Daoy (cell line): ENCODE measurements around the gene GPR146. TPM values are rescaled to one million over a fixed set of nuclear protein-coding genes. Genes with fewer than 3 reads are reported as not detected.

Experiments used
- DNase-seq: peaks from one replicate; pipeline ENCODE4 v3.0.0-alpha.2; 2015; ENCODE audit warnings: low read depth
- total RNA-seq: library from RNA; depleted of rRNA; stranded (reverse); fragments of >200 nt; shearing (Covaris generic); gene quantifications from 2 replicates; pipeline ENCODE4 v1.2.3, GENCODE V29; 2014

The GPR146 gene
- total RNA-seq, 1 experiment from 2014 or later: 0.17 TPM

DNA sequence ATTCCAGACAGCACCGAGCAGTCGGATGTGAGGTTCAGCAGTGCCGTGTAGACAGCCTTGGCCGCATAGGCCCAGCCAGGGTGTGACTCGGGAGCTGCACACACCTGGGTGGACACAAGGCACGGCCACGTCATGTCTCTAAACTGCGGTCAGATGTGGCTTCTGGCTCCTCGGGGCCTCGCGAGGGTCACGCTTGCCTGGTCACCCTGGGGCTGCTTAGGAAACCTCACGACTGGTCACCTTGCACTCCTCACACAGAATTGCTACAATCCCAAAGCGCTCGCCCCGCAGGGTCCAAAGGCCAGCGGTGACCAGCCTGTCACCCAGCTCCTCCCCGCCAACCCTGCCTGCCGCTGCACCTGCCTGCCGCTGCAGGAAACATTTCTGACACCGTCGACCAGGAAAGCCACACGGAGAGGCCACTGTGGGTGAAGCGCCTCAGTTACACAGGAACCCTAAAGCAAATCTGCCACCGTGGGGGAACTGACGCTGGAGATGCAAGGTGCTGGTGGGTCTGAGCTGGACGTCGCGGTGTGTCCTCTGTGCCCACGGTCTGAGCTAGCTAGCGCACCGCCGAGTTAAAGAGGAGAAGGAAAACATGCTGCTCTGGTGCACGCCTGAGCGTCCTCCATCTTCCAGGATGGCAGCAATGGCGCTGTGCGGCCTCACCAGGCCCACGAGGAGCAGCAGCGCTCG, 48.6 kb downstream of the GPR146 start:
- DNase-seq: no peak

DNA sequence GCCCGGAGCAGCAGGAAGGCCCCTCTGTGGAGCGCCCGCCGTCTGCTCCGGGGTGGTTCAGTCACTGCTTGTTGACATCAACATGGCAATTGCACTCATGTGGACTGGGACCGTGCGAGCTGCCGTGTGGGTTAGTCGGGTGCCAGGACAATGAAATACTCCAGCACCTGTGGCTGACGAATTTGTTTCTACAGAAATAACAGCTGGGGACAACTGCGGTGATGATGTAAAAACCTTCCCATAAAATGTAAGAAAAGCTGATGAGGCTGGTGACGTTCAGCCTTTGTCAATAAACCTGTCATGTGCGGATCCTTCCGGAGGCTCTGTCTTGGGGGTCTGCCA, 49.1 kb downstream of the GPR146 start:
- DNase-seq: no peak

DNA sequence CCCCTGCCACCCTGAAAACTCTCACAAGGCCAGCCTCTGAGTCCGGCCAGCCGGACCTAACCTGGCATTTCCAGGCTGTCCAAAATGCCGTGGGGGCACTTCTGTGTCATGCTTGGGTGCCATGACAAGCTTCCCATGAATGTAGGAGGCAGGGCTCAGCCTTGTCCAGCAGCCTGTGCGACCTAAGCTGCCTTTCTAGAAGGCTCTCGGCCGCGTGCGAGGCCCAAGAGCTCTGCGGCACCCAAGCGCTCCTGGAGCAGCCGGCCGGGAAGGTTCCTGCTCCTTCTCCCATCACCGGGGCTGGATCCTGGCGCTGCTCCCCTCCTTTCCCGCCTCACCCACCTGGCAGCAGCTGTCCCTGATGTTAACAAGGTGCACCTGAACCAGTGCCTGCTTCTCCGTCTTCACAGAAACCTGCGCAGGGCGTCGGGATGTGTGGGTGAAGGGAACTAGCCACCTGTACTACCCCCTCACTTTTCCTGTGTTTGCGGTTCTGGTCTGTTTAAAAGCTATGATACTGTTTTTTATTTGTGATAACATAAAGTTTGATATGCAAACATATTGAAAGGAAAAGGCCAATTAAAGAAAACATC, 49.7 kb downstream of the GPR146 start:
- DNase-seq: no peak

DNA sequence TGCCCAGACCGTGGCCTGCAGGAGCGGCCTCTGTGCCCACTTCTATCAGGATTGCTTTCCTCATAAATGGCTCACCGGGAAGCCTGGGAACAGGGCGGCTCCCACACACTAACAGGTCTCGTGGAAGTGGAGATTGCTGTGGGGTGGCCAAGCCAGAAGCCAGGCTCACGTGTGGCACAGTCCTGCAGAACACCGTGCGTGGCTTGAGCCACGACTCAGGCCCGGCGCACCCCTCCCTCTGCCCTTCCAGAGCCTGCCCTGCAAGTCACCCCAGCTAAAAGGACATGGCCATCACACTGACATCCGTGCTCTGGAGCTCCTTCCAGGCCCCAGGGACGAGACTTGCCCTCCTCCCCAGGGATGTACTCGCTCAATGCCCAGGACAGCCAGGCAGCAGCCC, 50.5 kb downstream of the GPR146 start:
- DNase-seq: no peak

DNA sequence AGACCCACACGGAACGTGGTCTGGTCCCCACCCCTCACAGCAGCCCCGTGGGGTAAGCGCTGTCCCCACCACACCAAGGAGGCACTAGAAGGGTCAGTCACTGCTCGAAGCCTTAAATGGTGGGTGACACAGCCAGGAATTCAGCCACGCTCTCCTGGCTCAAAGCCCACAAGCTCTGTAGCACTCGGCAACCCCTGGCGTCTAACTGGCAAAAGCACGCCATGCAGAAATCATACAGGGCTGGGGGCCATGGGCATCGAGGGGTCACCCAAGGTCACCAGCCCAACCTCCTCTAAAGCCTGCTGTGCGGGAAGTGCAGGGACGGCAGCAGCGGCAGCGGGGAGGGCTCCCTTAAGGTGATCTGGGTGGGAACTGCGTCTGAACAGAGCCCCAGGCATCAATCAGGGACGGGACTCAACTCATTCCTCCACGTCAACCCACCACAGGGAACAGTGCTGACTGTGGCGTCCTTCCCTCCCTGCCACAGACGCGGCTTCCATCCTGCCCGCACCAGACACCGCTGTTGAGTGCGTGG, 51.3 kb downstream of the GPR146 start:
- DNase-seq: no peak

DNA sequence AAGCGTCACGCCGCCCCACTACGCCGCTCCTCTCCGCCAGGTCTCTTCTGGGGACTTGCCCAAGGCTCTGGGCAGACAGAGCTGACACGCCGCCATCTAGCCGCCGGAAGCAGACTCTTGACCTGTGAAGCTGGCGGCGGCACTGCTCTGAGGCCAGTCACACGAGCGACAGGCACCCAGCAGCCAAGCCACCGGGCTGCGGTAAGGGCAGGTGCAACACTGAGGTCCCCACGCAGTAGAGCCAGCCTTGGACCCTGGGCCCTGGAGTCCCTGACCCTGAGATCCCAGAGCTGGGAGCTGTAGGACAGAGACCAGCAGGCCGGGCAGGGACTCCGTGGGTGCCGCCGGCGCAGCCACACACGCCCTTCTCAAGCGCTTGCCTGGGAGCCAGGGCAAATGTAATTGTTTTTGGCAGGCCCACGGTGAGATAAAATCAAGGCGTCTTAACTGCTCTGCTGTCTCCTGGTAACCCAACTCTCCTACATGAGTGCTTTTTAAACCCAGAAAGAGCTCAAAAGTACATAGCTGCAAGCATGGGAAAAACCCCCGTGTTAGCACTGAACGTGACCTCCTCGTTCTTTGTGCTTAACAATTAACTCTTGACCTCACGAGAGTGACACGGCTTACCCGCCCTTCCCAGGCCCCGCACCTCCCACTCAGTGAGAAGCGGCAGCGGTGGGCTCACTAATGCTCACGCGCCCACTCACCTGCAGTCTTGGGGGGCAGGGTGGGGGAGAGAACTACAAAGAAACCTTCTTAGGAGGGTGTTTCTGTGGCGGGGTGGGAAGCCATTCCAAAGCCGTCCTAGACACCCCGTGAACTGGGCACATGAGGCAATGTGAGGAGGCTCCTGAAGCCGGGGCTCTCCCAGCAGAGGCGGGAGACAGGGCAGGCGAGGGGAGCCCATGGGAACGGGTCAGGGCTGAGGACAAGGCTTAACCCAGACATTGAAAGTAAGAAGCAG, 52.1 kb downstream of the GPR146 start:
- no peak for DNase-seq

DNA sequence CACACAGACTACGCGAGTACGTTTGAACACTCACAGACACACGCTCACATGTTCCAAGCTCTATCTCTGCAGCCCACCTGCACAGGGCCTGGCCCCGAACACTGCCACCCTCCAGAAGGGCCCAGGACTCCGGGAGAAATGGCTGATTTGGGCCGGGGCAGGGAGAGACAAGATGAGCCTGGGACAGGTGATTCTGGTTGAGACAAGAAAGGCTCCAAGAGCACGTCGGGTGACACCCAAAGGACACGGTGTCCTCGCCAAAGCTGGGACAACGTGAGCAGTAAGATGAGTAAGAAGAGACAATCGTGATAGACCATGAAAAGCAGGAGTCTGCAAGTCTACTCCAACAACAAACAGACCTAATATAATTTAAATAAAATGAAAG, 52.8 kb downstream of the GPR146 start:
- DNase-seq: no peak

DNA sequence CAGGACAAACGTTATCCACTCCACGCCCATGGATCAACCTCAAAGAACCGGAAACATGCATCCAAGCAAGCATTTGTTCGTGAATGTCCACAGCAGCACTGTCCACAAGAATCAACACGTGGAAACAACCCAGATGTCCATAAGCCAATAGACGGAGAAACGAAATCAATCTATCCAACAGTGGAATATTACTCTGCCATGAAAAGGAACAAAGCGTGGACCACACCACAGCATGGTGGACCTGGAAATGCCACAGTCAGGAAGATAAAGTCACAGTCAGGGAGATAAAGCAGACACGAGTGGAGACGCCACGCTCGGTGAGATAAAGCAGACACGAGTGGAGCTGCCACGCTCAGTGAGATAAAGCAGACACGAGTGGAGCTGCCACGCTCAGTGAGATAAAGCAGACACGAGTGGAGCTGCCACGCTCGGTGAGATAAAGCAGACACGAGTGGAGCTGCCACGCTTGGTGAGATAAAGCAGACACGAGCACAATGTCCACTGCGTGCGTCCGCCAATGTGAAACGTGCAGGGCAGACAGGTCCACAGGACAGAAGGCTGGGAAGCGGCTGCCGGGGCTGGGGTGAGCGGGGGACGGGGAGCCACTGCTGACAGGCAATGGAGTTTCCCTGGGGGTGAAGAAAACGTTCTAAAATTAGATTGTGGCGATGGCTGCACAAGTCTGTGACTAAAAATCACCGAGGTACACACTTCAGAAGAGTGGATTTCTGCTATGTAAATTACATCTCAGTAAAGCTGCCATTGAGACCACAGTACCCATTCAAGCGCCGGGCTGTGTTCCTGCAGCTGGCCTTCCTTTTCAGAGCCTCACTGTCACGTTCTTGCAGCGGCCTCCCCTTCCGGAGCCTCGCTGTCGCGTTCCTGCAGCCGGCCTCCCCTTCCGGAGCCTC, 54.2 kb downstream of the GPR146 start:
- no peak for DNase-seq

DNA sequence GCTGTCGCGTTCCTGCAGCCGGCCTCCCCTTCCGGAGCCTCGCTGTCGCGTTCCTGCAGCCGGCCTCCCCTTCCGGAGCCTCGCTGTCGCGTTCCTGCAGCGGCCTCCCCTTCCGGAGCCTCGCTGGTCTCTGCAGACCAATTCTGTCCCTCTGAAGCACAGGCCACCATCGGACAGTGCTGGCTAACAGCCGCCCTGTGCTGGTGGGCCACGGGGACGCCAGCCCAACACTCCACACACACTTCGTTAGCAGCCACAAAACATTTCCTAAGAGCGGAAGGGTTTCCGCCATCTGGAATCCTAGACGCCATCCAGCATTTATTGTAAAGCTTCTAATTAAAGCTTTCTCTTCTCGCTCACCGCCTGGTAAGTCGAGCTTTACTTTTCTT, 54.8 kb downstream of the GPR146 start:
- DNase-seq: no peak

DNA sequence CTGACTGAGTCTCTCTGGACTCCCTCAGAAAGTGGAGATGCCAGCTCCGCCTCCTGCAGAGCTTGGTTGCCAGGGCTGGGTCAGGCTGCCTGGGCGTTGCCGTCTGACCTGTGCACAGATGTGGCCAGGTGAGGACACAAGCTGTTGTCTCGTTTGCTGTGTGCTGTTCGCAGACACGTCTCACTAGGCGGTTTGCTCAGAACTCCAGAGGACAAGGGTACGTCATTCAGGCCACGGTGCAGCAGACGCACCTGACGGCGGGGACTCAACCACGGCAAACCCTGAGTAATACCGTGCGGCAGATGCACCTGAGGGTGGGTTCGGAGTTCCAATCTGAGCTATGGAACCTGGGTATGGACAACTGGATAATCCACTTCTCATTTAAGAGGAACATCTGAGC, 55.3 kb downstream of the GPR146 start:
- no peak for DNase-seq

DNA sequence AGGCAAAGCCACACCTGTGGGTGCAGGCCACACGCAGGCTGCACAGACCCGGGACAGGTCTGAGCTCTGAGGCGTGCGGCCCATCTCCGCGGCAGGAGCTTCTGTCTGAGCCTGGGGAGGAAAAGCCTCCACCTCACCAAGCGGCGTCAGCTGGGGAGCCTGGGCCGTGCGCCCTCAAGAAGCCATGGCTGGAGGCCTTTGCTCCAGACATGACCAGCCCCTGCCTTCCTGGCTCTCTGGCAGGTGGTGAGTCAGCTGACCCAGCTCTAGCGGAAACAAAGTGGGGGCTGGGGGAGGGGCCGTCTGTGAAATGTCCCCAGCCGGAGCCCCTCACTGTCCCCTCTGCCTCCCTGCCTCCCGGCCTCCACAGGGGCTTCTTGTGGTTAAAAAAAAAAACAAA, 56.0 kb downstream of the GPR146 start:
- DNase-seq: no peak

DNA sequence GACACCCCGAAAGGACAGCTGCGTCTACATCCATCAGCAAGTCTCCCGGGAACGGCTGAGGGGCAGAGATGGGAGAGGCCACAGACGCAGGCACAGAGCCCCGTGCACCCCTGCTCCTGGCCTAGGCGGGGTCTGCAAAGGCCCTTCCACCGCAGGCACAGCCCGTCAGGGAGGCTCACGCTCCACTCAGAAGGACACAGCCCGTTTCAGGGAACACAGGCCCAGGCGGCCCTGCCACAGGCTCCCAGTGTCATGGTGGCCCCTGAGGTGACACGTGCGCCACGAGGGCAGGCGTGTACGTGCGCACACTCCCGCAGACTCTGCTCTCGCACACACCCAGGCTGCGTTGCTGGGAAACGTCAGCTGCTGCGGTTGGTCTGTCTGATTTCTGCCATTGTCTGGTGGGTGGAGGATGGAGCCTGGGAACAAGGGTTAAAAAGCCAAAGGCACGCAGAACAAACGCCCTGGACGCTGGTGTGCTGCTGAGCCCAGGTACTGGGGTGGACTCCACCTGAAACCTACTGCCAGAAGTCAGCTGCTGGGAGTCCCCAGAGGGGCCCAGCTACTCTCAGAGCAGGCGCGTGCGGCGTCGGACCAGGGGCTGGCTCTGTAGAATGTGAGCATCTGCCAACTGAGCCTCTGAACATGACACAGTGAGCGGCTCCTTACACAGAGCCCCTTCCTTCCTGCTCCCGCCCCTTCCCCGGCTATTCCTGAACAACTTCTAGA, 56.7 kb downstream of the GPR146 start:
- no peak for DNase-seq

DNA sequence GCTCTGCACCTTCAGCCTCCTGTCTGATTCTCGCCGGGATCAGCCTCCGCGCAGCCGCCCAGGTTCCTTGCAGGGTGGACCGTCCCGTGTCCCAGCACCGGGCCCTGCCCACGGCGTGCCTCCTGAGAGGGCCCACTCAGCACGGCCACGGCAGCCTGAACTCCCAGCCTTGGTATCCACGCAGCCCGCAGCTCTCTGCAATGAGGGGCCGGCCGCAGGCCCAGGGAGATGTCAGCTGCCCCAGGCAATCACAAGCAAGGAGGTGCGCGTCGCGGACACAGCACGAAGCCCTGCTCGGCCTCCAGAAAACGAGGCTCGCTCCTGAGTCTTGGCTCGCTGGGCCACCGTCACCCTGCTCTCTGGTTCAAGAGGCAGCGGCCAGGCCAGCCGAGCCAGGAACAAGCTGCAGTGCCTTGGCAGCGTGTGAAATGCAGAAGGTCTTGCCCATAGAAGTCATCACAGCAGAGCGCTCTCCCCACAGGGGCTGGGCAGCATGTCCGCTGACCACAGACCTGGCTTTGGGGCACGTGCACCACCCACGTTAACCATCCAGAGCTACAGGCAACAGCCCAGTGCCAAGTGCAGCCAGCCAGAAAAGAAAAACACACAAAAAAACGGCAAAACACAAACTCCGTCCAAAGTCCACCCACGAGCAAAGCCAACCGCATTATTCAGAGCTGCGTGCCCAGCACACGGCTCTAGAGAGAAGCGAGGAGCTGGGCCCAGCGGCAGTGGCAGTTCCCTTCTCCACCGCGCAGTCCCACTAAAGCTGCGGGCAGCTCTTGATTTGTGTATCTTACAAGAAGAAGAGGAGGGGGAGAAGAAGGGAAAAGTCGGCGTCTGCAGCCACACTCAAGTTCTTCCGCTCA, 57.5 kb downstream of the GPR146 start:
- no peak for DNase-seq

DNA sequence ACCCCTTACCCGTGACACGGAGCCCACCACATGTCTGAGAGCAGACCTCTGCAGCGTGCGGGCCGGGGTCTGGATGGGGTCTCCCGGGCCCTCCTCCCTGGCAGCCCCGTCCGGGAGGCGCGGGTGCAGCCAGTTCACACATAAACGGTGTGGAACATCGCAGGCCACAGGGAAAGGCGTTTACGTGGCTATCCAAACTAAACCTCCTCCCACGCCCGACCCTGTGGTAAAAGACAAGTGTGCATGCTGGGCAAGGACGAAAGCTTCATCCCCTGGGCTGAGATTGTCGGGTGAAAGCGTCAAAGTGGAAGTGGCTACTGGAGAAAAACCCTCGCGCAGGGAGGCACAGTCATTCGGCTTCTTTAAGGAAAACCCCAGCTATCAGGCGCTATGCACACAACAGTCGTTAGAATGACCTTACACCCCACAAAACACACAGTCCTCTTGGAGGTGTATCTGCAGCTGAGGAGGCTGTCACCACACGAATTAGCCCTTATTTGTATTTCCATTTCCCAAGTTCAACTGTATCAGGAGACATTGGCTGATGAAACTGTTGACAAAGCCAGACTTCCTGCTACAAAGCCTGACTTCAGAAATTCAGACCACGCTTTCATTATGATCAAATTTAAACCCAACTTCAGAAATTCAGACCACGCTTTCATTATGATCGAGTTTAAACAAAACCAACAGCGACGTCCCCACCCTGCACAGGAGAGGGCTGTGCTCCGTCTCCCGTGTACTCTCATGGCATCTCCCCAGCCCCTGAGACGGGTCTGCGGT, 58.9 kb downstream of the GPR146 start:
- no peak for DNase-seq

DNA sequence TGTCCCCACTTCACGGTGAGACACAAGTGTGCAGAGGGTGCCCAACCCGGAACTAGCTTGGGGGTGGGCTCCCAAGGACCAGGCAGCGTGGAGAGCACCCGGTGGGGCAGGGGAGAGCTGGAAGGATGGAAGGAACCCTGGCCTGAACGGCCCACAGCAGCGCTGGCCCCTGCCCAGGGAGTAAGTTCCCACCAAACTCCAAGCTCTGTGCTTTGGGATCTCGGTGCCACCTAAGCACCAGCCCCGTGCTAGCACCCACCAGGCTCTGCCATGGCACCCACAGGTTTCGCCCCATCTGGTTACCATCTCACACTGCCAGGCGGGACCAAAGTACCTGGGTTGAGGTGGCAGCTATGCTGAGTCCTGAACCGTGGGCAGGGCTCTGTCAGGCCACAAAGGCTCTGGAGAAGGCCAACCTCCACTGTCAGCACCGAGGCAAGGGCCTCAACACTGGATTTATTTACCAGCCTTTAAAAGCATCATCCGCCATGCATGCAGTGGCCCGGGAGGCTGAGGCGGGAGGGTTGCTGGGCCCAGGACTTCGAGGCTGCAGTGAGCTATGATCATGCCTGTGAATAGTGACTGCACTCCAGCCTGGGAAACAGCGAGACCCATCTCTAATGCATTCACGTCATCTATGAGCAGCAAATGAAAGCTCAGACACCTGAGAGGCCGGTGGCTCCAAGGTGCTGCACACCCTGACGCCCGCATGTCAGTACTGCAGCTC, 59.6 kb downstream of the GPR146 start:
- DNase-seq: no peak

DNA sequence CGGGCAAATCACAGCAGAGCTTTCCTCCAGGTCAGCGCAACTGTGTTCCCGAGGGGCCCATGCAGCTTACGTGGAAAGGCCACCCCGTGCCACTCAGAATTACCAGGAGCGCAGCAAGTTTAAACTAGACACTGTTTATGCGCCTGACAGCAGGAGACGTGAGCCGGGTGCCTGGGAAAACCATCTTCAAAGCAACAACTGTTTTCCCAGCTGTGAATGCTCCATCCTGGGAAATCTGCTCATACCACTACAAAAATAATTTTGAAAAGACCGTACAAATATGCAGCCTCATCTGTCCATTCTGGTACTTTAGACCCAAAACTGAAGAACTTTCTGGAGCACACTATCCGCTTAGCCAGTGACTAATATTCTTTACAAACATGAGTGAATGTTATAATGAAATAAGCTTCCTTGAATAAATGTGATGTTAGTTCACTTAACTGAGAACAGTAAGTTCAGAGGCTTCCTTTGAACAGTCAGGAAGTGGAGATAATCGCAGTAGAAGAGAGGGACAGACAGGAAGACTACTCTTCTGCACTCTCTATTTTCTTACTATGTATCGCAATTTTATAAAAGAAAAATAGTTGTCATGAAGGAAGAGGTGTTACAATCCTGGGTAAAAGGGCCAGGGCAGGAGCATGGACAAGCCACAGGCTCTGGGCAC, 60.3 kb downstream of the GPR146 start:
- DNase-seq: no peak

DNA sequence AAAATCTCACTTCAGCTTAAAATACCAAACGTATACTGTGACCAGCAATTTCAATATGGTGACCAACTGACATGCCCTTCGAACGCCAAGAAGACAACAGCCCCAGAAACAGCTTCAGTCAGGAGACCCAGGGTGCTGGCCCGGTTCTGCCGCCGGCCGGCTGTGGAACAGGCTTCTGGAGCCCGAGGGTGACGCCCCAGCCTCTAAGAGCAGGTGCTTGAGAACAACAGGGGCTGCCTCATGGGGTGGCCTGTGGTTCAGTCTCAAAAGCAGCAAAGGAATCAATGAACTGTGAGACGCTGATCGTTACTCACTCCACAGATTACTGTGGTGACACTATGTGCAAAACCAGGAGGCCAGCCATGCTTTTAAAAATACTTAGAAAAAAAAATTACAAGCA, 60.8 kb downstream of the GPR146 start:
- no peak for DNase-seq
